NCI-H1105 (cell line): Measurements from ENCODE around the gene ANKFN1.
"Not testable (repeated sequence)": the region's sequence is repeated elsewhere in the genome, so short reads cannot be mapped to it uniquely, and the experiment has no call there.

Experiments used
- DNase-seq: peaks from one replicate; lab custom pipeline; 2025; lab: John Stamatoyannopoulos, UW

Gene ANKFN1

DNA sequence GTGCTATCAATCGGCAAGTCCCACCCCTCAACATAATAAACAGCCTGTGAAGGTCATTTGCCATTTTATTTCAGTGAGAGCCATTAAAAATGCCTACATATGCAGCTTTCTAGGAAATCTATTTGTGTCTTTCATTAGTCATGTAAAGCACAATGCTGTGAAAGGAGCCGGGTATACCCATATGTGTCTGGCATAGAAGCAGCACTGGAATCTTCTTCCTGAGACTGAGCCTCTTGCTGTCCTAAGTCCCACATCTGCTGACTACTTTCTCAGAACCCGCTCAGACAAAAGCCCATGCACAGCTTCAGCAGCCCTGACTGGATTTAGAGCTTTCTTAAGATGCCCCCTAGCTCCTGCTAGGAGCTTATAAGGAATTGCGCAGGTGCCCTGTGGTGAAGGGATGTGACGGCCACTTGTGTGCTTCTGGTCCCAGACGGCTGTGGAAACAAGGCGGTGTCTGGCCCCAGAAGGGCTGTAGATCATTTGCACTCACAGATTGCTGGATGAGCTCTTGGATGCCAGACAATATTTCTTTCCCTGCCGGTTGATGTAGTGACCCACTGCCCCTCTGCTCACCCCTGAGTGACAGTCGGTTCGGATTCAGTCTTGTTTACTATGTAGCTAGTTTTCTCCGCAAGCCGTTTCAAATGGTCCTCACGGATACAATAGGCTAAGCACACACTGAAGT, 172.2 kb downstream of the ANKFN1 start:
- DNase-seq, result no peak

DNA sequence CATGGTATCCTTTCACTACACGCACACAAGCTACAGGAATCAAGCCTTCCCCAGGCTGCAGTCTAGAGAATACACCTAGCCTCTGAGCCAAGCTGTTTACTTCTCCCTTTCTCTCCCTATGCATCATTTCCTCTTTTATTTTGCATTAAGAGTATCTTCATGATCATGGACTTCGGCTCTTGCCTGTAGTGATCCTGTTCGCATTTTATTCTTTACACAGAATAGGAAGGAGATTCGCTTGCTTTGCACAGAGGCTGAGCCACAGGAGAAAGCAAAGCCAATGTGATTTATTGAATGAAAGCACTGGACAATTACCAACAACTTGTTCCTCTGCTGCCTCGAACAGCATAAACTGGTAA, 172.7 kb downstream of the ANKFN1 start:
- DNase-seq, result no peak

GRCh38 chr17:56347639-56348038, 194.4 kb downstream of the ANKFN1 start:
- DNase-seq, result no peak

DNA sequence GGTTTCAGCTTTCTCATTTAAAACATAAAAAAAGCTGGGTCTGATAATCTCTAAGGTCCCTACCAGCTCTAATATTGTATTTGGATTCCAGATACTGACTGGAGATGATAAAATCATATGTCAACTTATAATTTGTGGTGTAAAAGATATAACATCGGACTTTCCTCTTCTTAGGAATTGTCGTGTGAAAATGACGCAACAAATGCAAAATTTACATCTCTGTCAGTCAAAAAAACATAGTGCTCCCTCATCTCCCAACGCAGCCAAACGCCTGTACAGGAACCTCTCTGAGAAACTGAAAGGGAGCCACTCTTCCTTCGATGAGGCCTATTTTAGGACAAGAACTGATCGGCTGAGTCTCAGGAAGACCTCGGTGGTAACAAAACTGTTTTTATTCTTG, 197.3 kb downstream of the ANKFN1 start:
- no peak for DNase-seq

GRCh38 chr17:56351675-56352074, 198.4 kb downstream of the ANKFN1 start:
- DNase-seq, result no peak

- DNase-seq, result no peak
Measured at GRCh38 chr17:56358651-56359050, 205.4 kb downstream of the ANKFN1 start.

DNA sequence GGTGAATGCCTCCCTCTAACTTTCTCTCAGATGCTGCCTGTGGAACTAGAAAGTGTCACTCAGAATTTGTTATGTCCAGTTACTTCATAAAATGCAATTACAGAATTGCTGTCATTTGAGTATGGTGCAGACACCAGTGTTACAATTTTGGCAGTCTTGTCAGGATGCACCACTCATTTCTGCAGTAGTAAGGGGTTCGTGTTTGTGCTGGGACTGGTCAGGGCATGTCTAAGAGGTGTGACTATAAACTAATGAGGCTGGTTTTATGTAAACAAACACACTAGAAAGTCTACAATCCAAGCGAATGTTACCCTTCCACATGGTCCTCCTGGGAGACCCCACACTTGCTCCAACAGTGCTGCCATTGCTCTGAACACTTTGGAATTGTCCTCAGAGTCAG, 206.2 kb downstream of the ANKFN1 start:
- no peak for DNase-seq

- DNase-seq, result no peak
Measured at GRCh38 chr17:56367366-56367765, 214.1 kb downstream of the ANKFN1 start.

DNA sequence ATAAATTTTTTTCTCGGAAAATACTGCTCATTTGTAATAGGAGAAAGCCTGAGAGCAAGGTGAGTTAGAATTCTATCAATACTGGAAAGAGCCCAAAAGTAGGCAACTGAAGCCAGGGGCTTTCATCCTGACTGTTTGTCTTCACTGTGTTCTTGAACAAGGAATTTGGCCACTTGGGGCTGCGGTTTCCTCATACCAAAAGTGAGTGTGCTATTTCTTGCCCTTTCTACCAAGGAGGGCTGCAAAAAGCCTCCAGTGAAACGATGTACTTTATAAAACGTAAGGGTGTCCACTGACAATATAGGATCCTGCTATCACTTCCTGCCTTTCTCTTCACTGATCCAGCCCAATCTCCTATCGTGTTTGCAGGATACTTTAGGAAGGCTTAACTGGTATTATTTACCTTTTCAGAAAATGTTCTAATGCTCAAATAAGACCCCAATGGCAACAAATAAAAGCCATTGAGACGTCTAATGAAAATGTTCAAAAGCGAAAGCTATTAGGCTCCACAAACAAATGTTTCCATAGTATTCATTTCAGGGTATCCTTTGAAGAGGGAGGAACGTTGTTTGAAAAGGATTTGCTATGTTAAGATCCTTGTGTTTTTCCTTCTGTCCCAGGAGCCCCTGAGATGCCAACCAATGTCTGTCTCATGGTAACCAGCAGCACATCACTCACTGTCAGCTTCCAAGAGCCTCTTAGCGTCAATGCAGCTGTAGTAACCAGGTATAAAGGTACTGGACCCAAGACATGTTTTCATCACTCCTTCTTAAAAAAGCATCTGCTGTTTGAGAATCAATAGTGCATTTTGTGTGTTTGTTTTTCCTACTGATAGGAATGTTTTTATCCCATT, 220.9 kb downstream of the ANKFN1 start:
- no peak for DNase-seq

GRCh38 chr17:56389356-56389755, 236.1 kb downstream of the ANKFN1 start:
- DNase-seq, result no peak

GRCh38 chr17:56392321-56392720, 239.0 kb downstream of the ANKFN1 start:
- DNase-seq, result no peak

DNA sequence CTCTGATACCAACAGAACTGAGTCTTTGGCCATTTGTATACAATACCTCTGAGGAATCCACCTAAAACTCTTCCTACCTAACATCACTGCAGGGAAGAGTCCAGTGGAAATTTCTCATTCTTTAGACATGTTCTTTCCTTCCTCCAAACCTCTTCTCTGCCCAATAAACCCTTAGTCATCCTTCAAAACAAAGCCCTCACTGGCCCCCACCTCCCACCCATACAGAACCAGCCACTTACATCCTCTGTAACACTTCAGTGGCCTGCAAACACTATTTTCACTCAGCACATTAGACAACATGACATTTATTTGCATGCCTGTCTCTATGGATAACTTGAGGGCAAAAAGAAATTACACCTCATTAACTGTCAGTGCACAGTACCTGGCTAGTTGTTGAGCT, 239.9 kb downstream of the ANKFN1 start:
- no peak for DNase-seq

DNA sequence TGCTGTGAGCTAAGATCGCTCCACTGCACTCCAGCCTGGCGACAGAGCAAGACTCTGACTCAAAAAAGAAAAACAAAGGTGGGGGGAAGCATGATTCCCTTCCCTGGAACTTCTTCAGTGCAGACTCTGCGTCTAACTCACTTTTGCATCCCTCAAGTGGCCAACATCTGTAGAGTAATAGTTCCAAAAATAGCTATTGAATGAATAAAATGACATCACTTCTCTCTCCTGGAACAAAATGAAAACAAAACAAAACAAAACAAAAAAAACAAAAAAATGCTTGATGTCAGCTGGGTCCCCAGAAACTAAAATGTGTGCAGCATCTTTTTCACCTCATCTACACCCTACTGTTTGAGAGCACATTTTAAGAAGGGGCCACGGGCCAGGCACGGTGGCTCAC, 242.5 kb downstream of the ANKFN1 start:
- no peak for DNase-seq

- no peak for DNase-seq
Measured at GRCh38 chr17:56407086-56407485, 253.8 kb downstream of the ANKFN1 start.

DNA sequence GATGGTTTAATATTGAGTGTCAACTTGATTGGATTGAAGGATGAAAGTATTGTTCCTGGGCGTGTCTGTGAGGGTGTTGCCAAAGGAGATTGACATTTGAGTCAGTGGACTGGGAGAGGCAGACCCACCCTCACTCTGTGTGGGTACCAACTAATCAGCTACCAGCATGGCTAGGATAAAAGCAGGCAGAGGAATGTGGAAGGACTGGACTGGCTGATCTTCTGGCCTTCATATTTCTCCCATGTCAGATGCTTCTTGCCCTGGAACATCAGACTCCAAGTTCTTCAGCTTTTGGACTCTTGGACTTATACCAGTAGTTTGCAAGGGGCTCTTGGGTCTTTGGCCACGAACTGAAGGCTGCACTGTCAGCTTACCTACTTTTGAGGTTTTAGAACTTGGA, 259.1 kb downstream of the ANKFN1 start:
- DNase-seq, result not testable (repeated sequence)

DNA sequence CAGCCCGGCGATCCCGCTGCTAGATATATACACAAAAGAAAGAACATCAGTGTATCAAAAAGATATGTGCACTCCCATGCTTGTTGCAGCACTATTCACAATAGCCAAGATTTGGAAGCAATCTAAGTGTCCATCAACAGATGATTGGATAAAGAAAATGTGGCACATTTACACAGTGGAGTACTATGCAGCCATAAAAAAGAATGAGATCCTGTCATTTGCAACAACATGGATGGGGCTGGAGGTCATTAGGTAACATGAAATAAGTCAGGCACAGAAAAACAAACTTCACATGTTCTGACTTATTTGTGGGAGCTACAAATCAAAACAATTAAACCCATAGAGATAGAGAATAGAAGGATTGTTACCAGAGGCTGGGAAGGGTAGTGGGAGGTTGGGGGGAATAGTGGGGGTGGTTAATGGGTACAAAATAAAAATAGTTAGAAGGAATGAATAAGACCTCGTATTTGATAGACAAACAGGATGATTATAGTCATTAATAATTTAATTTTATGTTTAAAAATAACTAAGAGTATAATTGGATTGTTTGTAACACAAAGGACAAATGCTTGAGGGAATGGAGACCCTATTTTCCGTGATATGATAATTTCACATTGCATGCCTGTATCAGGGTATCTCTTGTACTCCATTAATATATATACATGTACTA, 263.5 kb downstream of the ANKFN1 start:
- no peak for DNase-seq

- DNase-seq, result no peak
Measured at GRCh38 chr17:56424005-56424404, 270.7 kb downstream of the ANKFN1 start.

DNA sequence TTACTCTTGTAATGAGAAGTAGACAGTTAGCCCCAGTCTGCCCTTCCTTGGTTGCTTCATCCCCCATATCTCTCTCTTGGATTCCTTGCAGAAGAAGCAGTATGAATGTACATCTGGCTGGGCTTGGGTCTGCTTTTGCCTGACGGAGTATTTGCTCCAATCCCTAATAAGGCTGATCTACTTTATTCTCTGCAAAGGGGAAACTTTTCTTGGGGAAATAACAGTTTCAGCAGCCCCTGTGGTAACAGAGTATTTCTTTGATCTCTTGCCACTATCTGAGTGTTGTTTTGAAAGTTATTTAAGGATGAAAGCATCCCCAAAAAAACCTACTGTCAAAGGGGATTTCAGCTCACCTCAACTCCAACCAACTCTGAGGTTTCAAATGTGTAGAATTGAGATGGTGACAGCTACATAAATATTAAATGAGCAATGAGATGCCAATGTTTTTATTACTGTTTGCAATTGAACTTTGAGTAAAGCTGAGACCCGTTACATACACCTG, 271.3 kb downstream of the ANKFN1 start:
- no peak for DNase-seq

- no peak for DNase-seq
Measured at GRCh38 chr17:56425483-56425882, 272.2 kb downstream of the ANKFN1 start.

- no peak for DNase-seq
Measured at GRCh38 chr17:56426901-56427300, 273.6 kb downstream of the ANKFN1 start.

DNA sequence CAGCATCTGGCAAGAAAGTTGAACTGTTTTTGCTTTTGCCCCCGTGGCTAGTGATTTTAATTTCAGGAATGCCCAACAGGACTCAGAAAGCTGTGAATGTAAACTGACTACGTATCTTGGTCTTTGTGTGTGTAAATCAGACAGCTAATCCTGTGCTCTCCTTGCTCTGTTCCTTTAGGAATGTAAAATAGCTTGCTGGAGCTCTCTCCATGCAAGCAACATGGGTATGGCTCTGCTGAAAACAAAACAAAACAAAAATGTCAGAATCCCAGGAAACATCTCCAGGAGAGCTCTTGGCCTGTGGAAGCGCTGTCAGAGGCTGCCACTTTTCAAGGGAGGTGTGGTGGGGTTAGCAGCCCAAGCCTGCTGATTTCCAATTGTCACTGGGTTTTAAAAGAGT, 278.5 kb downstream of the ANKFN1 start:
- no peak for DNase-seq

DNA sequence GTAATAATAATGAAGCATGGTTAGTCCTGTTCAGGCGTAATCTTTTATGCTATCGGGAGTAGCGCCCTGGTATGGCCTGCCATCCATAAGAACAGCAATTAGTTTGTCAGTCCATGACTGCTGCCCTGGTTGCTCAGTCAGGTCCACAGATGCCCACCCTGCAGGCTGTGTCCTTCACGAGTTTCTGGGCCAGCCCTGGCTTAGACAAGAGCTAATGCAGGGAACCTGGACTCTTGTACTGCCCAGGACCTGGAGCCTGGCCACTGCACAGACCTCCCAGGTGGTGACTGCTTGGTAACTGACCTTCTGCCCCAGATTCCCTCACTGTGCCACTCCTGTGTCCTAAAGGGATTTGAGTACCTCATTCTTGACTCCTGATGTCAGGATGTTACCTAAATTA, 279.2 kb downstream of the ANKFN1 start:
- DNase-seq, result no peak

- DNase-seq, result no peak
Measured at GRCh38 chr17:56434610-56435009, 281.3 kb downstream of the ANKFN1 start.
